ENCODE results near the gene PUM1. TPM values are rescaled to one million over a fixed set of nuclear protein-coding genes. Genes with fewer than 3 reads are reported as not detected.

PUM1 gene
- total and polyA plus RNA-seq, 2 donors (not counting 1 experiment from before 2014, with no cell fraction given): 59.3 to 70.5 TPM

GRCh38 chr1:31007462-31007991, 58.0 kb downstream of the PUM1 start:
- Histone ChIP-seq H3K27ac (ENCODE audit: insufficient read depth, low read length) (peak overlapping the region; percentile 35), H3K9ac (ENCODE audit: insufficient read depth, low read length) (no peak overlapping the region), H4K20me1 (ENCODE audit: control insufficient read depth, extremely low read depth, insufficient read depth, low read length) (no peaks in the 10 kb centered on the region), H3K4me3 (replicated peaks in 1 of 4; ENCODE audit: control extremely low read depth in 1 of 4, insufficient read depth in 1 of 4, low read depth in 3 of 4, low read length in 4 of 4) (peak overlapping the region in 3 of 4 experiments; percentile 12 to 27 (median 15)), H3K9me3 (ENCODE audit: control insufficient read depth, insufficient read depth, low read depth, low read length) (no peaks in the 10 kb centered on the region), H3K36me3 (ENCODE audit: control insufficient read depth, insufficient read depth, low read length) (peaks cover 7% of the 10 kb centered on the region), H3K4me1 (ENCODE audit: control insufficient read depth, extremely low read depth, insufficient read depth, low read length) (peaks cover 28% of the 10 kb centered on the region), H2AFZ (ENCODE audit: low read length) (no peak overlapping the region), H3K79me2 (ENCODE audit: control insufficient read depth, insufficient read depth, low read length) (peaks cover 76% of the 10 kb centered on the region), H3K27me3 (ENCODE audit: control insufficient read depth, insufficient read depth, low read length) (no peaks in the 10 kb centered on the region), H3K4me2 (ENCODE audit: extremely low read depth, insufficient read depth, low read length) (peak overlapping the region; percentile 75)
- DNase-seq (ENCODE audit: low read depth in 2 of 2): peak; percentile 79 to 95
- no peak for TF ChIP-seq CTCF (conservative IDR thresholded peaks at IDR 0.05 in 1 of 2, IDR thresholded peaks at IDR 0.05 in 1 of 2; ENCODE audit: low read depth in 1 of 2, low read length in 2 of 2)
- no peak for TF ChIP-seq EZH2 (IDR thresholded peaks at IDR 0.05; ENCODE audit: low read length, missing control alignments)

DNA sequence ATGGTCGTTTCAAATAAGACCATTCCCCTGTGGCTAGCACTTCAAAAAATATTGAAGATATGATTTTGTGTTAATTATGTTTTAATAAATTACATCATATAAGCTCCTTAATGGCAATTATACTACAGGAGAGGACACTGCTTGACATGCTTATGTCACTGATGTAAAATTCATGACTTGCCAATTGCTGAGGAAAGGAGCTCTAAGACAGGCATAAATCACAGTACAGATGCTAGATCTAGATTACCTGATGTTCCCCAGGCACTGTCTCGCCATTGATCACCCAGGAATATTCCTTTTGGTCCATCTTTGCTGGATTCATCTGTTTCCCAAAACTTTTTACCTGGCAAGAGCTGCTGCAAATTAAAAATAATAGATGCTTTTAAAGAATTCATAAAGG, 58.8 kb downstream of the PUM1 start:
- H2AFZ ChIP-seq (ENCODE audit: low read length): no peak overlapping the region
- no peak for DNase-seq (ENCODE audit: low read depth in 2 of 2)
- H3K27ac ChIP-seq (ENCODE audit: insufficient read depth, low read length): peak overlapping the region; percentile 68
- no peaks in the 10 kb centered on the region for H3K27me3 ChIP-seq (ENCODE audit: control insufficient read depth, insufficient read depth, low read length)
- H3K79me2 ChIP-seq (ENCODE audit: control insufficient read depth, insufficient read depth, low read length): peaks cover 75% of the 10 kb centered on the region
- H3K9ac ChIP-seq (ENCODE audit: insufficient read depth, low read length): no peak overlapping the region
- H3K4me2 ChIP-seq (ENCODE audit: extremely low read depth, insufficient read depth, low read length): peak overlapping the region; percentile 88
- TF ChIP-seq CTCF (conservative IDR thresholded peaks at IDR 0.05 in 1 of 2, IDR thresholded peaks at IDR 0.05 in 1 of 2; ENCODE audit: low read depth in 1 of 2, low read length in 2 of 2): no peak
- H3K4me3 ChIP-seq (replicated peaks in 1 of 4; ENCODE audit: control extremely low read depth in 1 of 4, insufficient read depth in 1 of 4, low read depth in 3 of 4, low read length in 4 of 4): peak overlapping the region in 2 of 4 experiments; percentile 23 to 27
- no peaks in the 10 kb centered on the region for H3K9me3 ChIP-seq (ENCODE audit: control insufficient read depth, insufficient read depth, low read depth, low read length)
- no peaks in the 10 kb centered on the region for H4K20me1 ChIP-seq (ENCODE audit: control insufficient read depth, extremely low read depth, insufficient read depth, low read length)
- H3K36me3 ChIP-seq (ENCODE audit: control insufficient read depth, insufficient read depth, low read length): peaks cover 8% of the 10 kb centered on the region
- peaks cover 28% of the 10 kb centered on the region for H3K4me1 ChIP-seq (ENCODE audit: control insufficient read depth, extremely low read depth, insufficient read depth, low read length)

DNA sequence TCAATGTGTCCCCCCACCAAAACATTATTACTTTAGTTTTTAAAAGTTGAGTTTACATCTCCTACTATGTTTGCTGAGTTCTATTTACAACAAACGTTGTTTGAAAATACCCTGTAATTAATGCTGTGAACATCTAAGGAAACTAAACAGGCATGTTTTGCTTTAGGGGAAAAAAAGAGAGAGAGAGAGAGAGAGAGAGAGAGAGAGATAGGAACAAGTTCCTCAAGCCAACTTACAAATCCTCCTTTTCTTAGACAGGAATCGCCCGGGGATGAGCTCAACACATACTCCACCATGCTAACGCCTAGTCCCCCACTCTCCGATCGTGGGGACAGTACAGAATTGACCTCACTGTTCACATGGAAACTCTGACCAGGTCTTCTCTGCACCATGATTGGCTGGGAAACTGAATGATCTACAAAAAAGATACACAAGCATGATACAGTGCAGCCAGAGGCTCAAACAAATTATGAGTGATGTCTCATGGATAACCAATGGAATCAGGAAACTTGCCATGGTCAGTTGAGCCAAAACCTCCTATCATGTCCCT, 59.8 kb downstream of the PUM1 start:
- peaks cover 8% of the 10 kb centered on the region for H3K36me3 ChIP-seq (ENCODE audit: control insufficient read depth, insufficient read depth, low read length)
- TF ChIP-seq CTCF (conservative IDR thresholded peaks at IDR 0.05 in 1 of 2, IDR thresholded peaks at IDR 0.05 in 1 of 2; ENCODE audit: low read depth in 1 of 2, low read length in 2 of 2) (no peak), EZH2 (IDR thresholded peaks at IDR 0.05; ENCODE audit: low read length, missing control alignments) (no peak)
- peaks cover 66% of the 10 kb centered on the region for H3K79me2 ChIP-seq (ENCODE audit: control insufficient read depth, insufficient read depth, low read length)
- no peak overlapping the region for H3K4me2 ChIP-seq (ENCODE audit: extremely low read depth, insufficient read depth, low read length)
- no peak overlapping the region for H3K27ac ChIP-seq (ENCODE audit: insufficient read depth, low read length)
- no peak overlapping the region for H2AFZ ChIP-seq (ENCODE audit: low read length)
- no peak overlapping the region for H3K4me3 ChIP-seq (replicated peaks in 1 of 4; ENCODE audit: control extremely low read depth in 1 of 4, insufficient read depth in 1 of 4, low read depth in 3 of 4, low read length in 4 of 4)
- H3K4me1 ChIP-seq (ENCODE audit: control insufficient read depth, extremely low read depth, insufficient read depth, low read length): peaks cover 26% of the 10 kb centered on the region
- no peaks in the 10 kb centered on the region for H4K20me1 ChIP-seq (ENCODE audit: control insufficient read depth, extremely low read depth, insufficient read depth, low read length)
- no peaks in the 10 kb centered on the region for H3K27me3 ChIP-seq (ENCODE audit: control insufficient read depth, insufficient read depth, low read length)
- no peaks in the 10 kb centered on the region for H3K9me3 ChIP-seq (ENCODE audit: control insufficient read depth, insufficient read depth, low read depth, low read length)
- no peak overlapping the region for H3K9ac ChIP-seq (ENCODE audit: insufficient read depth, low read length)
- DNase-seq (ENCODE audit: low read depth in 2 of 2): no peak
